Endothelial cell of umbilical vein (primary cell): Measurements from ENCODE around the gene HDAC1. TPM values are rescaled to one million over a fixed set of nuclear protein-coding genes. Genes with fewer than 3 reads are reported as not detected.
A peak's percentile ranks its signal among the peaks of the same experiment; 100 is the strongest.

Experiments
- BruUV-seq: library from RNA; stranded (reverse); fragments of 400-500 nt; replicated peaks from 2 replicates; lab custom pipeline; 2021; lab: Mats Ljungman, UMichigan
- CTCF ChIA-PET: fragments of 300-600, 350-600 bp; sonication (Branson Sonifier 250); formaldehyde crosslinking; loops from one replicate; lab custom pipeline; 2021; ENCODE audit warnings: antibody characterized with exemption, inconsistent platforms; lab: Charles Lee
- POLR2A ChIA-PET: fragments of 300-600, 350-600 bp; sonication (Branson Sonifier 250); formaldehyde crosslinking; loops from one replicate; lab custom pipeline; 2021; ENCODE audit warnings: antibody characterized with exemption, inconsistent platforms; lab: Charles Lee
- DNase-seq: peaks from one replicate; pipeline ENCODE4 v3.0.0-alpha.2; 2011; ENCODE audit warnings: low read depth, low spot score
- FAIRE-seq: peaks from 2 replicates; lab custom pipeline; 2011; peaks lifted over from hg19 to GRCh38; lab: Jason Lieb, UNC
- H2AFZ ChIP-seq: 2 replicates; pipeline ENCODE4 v1.6.0; 2012; ENCODE audit warnings: low read depth, low read length, control low read depth, inconsistent platforms
- H3K27ac ChIP-seq: 2 replicates; pipeline ENCODE4 v1.5.1; 2011; ENCODE audit warnings: low read depth, mild to moderate bottlenecking, control low read depth, low read length, moderate library complexity; ENCODE audit not compliant: insufficient read depth
- H3K27me3 ChIP-seq, 2 experiments: 2 replicates each; pipeline versions ENCODE4 v1.6.0 to v1.6.1; 2011; ENCODE audit warnings: low read length in 2 of 2, mixed read lengths in 1 of 2; ENCODE audit not compliant: control insufficient read depth in 2 of 2, insufficient read depth in 2 of 2
- H3K36me3 ChIP-seq, 2 experiments: 2 replicates in 1 of 2; 3 replicates in 1 of 2; pipeline ENCODE4 v1.5.1; 2011; ENCODE audit warnings: low read length in 2 of 2, mild to moderate bottlenecking in 1 of 2, moderate library complexity in 1 of 2; ENCODE audit not compliant: control insufficient read depth in 2 of 2, insufficient read depth in 2 of 2; ENCODE audit errors: extremely low read depth in 1 of 2
- H3K4me1 ChIP-seq: 3 replicates; pipeline ENCODE4 v1.5.1; 2011; ENCODE audit warnings: mild to moderate bottlenecking, low read length; ENCODE audit not compliant: control insufficient read depth, insufficient read depth; ENCODE audit errors: extremely low read depth
- H3K4me2 ChIP-seq: 2 replicates; pipeline ENCODE4 v1.6.1; 2011; ENCODE audit warnings: low read length, control low read depth, mixed read lengths; ENCODE audit not compliant: insufficient read depth
- H3K4me3 ChIP-seq, 3 experiments: fragments of 200-600 bp in 1 of 3; sonication (generic), shearing (Covaris generic) in 1 of 3; replicated peaks in 1 of 3; 2 replicates each; pipeline ENCODE4 v1.5.1; 2011 to 2016; ENCODE audit warnings: control low read depth in 3 of 3, low read length in 3 of 3, mild to moderate bottlenecking in 2 of 3, inconsistent platforms in 1 of 3, low read depth in 1 of 3, moderate library complexity in 1 of 3; ENCODE audit not compliant: insufficient read depth in 1 of 3
- H3K79me2 ChIP-seq: 2 replicates; pipeline ENCODE4 v1.6.0; 2012; ENCODE audit warnings: low read length, inconsistent platforms; ENCODE audit not compliant: control insufficient read depth, insufficient read depth
- H3K9ac ChIP-seq: replicated peaks from 2 replicates; pipeline ENCODE3; 2011; ENCODE audit warnings: low read length, control low read depth; ENCODE audit not compliant: insufficient read depth; ENCODE audit errors: extremely low read depth
- H3K9me1 ChIP-seq: replicated peaks from 3 replicates; pipeline ENCODE4 v1.6.0; 2011; ENCODE audit warnings: mild to moderate bottlenecking, low read length; ENCODE audit not compliant: control insufficient read depth, insufficient read depth; ENCODE audit errors: extremely low read depth
- H3K9me3 ChIP-seq: replicated peaks from 2 replicates; pipeline ENCODE4 v1.5.1; 2012; ENCODE audit warnings: low read length, inconsistent platforms; ENCODE audit not compliant: control insufficient read depth, insufficient read depth
- H4K20me1 ChIP-seq: replicated peaks from 2 replicates; pipeline ENCODE3; 2011; ENCODE audit warnings: mild to moderate bottlenecking, low read length; ENCODE audit not compliant: control insufficient read depth, insufficient read depth; ENCODE audit errors: extremely low read depth
- CTCF ChIP-seq, 2 donors: IDR thresholded peaks; 1 replicate in 1 of 2; 2 replicates in 1 of 2; pipeline ENCODE4 v1.5.1; 2011; ENCODE audit warnings: low read length in 2 of 2, mild to moderate bottlenecking in 2 of 2, moderate library complexity in 2 of 2, control low read depth in 1 of 2, inconsistent platforms in 1 of 2, low read depth in 1 of 2; ENCODE audit not compliant: insufficient read depth in 1 of 2; ENCODE audit errors: extremely low read depth in 1 of 2
- FOS ChIP-seq: IDR thresholded peaks from 2 replicates; pipeline ENCODE4 v1.6.1; 2011; ENCODE audit warnings: mild to moderate bottlenecking, low read length, moderate library complexity, borderline replicate concordance; ENCODE audit not compliant: insufficient read depth
- MYC ChIP-seq: IDR thresholded peaks from one replicate; pipeline ENCODE4 v1.6.1; 2011; ENCODE audit warnings: mild to moderate bottlenecking, low read depth, low read length
- POLR2A ChIP-seq: IDR thresholded peaks from 2 replicates; pipeline ENCODE4 v1.6.1; 2012; ENCODE audit warnings: low read depth, mild to moderate bottlenecking, control low read depth, low read length
- POLR2AphosphoS5 ChIP-seq: IDR thresholded peaks from 2 replicates; pipeline ENCODE4 v1.6.1; 2012; ENCODE audit warnings: low read depth, mild to moderate bottlenecking, control low read depth, low read length, moderate library complexity; ENCODE audit not compliant: insufficient read depth
- dilution Hi-C: fragments of 300-500 bp; cut with MboI; formaldehyde crosslinking; loops from one replicate; pipeline ENCODE4 v1.15.0; 2019; ENCODE audit warnings: low sequenced_read_pairs; ENCODE audit not compliant: extremely low pct_ligation_motif_present
- intact Hi-C: fragments of 100-400 bp; cut with micrococcal nuclease; formaldehyde crosslinking; loops from one replicate; pipeline ENCODE4 v1.10.0; 2022
- polyA plus RNA-seq, 4 experiments: library from polyadenylated mRNA; depleted of rRNA in 3 of 4; stranded (reverse) in 3 of 4; unstranded in 1 of 4; fragments of >200 nt; gene quantifications; 2 replicates each; pipeline versions ENCODE4 v1.2.1 to v1.2.3, GENCODE V29; 2011 to 2012; ENCODE audit warnings: missing spikeins in 1 of 4
- total RNA-seq: library from RNA; stranded (reverse); gene quantifications from 2 replicates; pipeline ENCODE4 v1.2.3, GENCODE V29; 2021
- TF ChIP-seq, protein P1 (sequence below): IDR thresholded peaks from 2 replicates; pipeline ENCODE4 v1.6.1; 2011; ENCODE audit not compliant: insufficient read depth, insufficient read length

Gene HDAC1
- total and polyA plus RNA-seq, 2 donors (not counting 3 experiments of a cell fraction or from before 2014, with no cell fraction given), result 138 to 141 TPM

- ChIA-PET CTCF (interaction anchor here (1.0 to 2.8 kb wide), 6 partner anchors 11 to 136 kb away, joined by 4 to 12 read pairs (median 8); partner anchors contain the start of genes FAM229A, MARCKSL1 and TSSK3), POLR2A (interaction anchor here (0.6 to 4.4 kb wide), 8 partner anchors 8 to 119 kb away, joined by 3 to 50 read pairs (median 4); partner anchors contain the start of genes BSDC1 and MARCKSL1)
- Histone ChIP-seq H4K20me1 (no peaks in the 10 kb centered on the region), H3K27me3 (no peaks in the 10 kb centered on the region), H3K27ac (peak overlapping the region; percentile 77), H3K9me3 (no peaks in the 10 kb centered on the region), H2AFZ (peak overlapping the region; percentile 95), H3K4me1 (peaks cover 34% of the 10 kb centered on the region), H3K4me3 (peak overlapping the region; percentile 36 to 56 (median 55)), H3K4me2 (peak overlapping the region; percentile 78), H3K79me2 (no peaks in the 10 kb centered on the region), H3K9me1 (no peaks in the 10 kb centered on the region), H3K9ac (peak overlapping the region; percentile 88), H3K36me3 (no peaks in the 10 kb centered on the region)
- BruUV-seq, result no TSS peak
- TF ChIP-seq MYC, result no peak
- peak in 1 of 2 donors; percentile 11 for TF ChIP-seq CTCF (IDR thresholded peaks at IDR 0.05; ENCODE audit: extremely low read depth in 1 of 2, insufficient read depth in 1 of 2, low read depth in 1 of 2, low read length in 2 of 2)
- TF ChIP-seq FOS, result no peak
- peak; percentile 80 for TF ChIP-seq POLR2A
- TF ChIP-seq, protein P1, sequence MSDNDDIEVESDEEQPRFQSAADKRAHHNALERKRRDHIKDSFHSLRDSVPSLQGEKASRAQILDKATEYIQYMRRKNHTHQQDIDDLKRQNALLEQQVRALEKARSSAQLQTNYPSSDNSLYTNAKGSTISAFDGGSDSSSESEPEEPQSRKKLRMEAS, result no peak
- TF ChIP-seq POLR2AphosphoS5, result peak; percentile 87
- peak; percentile 77 for FAIRE-seq
- intact Hi-C loops, result loop anchor here (1.0 kb wide), 2 partner anchors 15 to 43 kb away; partner anchors contain the start of genes BSDC1 and MARCKSL1
- dilution Hi-C loops, result no loop called here
- peak; percentile 91 for DNase-seq
Observed at GRCh38 chr1:32351399-32352238, 59.7 kb downstream of the HDAC1 start.
